Fibroblast of mammary gland (primary cell): ENCODE results near the gene ZNF366.

ENCODE experiments used
- DNase-seq: peaks from one replicate; pipeline ENCODE4 v3.0.0-alpha.2; 2010; ENCODE audit warnings: low read depth
- H3K4me3 ChIP-seq: 2 replicates; pipeline ENCODE4 v1.5.1; 2011; ENCODE audit warnings: low read depth, mild to moderate bottlenecking, low read length, moderate library complexity; ENCODE audit not compliant: control insufficient read depth
- TF ChIP-seq, protein P1 (sequence below): conservative IDR thresholded peaks from 2 replicates; pipeline ENCODE4 v1.5.1; 2011; ENCODE audit warnings: low read depth, low read length, inconsistent platforms; ENCODE audit not compliant: control insufficient read depth, insufficient read depth

The ZNF366 gene

DNA sequence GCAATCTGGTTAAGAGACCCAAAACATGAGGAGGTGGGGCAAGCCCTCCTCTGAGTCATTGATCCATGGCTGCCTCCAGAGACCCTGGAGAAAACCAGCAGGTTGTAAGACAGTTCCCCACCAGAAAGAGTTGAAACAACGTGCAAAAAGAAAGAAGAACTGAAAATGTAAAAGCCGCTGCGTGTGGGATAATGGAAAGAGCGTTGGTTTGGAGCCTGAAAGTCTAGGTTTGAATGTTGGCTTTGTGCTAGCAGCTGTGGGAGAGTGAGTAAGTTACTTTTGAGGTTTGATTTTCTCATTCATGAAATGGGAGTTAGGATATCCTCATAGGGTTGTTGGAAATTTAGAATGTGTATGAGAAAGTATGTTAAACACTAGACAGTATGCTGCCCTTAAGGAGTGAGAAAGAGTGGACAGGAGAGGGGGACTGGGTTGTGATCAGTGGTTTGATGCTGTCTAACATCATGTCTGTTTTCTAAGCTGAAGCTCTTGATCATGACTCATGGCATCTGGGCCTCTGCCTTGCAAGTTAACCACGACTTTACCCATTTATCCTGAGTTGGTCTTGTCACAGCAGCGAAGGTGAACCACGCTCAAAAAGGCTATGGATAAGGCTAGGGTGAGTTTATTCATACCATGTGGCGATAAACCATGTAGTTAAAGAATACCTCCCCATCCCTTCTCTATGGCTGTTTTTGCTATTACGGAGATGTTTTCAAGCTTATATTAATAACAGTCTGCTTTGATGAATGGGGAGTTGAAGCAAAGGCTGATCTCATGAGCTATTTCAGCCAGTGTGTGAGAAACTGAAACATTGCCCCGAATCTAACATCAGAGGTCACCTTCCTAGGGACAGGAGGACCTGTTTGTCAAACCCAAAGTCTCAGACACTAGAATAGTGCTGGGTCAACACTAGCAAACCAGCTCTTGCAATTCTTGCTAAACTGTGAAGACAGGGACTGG lies 41.3 kb downstream of the ZNF366 start:
- DNase-seq = peak; percentile 75
- no peak overlapping the region for H3K4me3 ChIP-seq
- TF ChIP-seq, protein P1, sequence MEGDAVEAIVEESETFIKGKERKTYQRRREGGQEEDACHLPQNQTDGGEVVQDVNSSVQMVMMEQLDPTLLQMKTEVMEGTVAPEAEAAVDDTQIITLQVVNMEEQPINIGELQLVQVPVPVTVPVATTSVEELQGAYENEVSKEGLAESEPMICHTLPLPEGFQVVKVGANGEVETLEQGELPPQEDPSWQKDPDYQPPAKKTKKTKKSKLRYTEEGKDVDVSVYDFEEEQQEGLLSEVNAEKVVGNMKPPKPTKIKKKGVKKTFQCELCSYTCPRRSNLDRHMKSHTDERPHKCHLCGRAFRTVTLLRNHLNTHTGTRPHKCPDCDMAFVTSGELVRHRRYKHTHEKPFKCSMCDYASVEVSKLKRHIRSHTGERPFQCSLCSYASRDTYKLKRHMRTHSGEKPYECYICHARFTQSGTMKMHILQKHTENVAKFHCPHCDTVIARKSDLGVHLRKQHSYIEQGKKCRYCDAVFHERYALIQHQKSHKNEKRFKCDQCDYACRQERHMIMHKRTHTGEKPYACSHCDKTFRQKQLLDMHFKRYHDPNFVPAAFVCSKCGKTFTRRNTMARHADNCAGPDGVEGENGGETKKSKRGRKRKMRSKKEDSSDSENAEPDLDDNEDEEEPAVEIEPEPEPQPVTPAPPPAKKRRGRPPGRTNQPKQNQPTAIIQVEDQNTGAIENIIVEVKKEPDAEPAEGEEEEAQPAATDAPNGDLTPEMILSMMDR = no peak

- H3K4me3 ChIP-seq = no peak overlapping the region
- TF ChIP-seq, protein P1 = no peak
- DNase-seq = no peak
These were observed 42.1 kb downstream of the ZNF366 start for GRCh38 chr5:72465066-72465465.

- DNase-seq = no peak
- TF ChIP-seq, protein P1 = no peak
- H3K4me3 ChIP-seq = no peak overlapping the region
These were observed 43.1 kb downstream of the ZNF366 start for GRCh38 chr5:72464071-72464470.

DNA sequence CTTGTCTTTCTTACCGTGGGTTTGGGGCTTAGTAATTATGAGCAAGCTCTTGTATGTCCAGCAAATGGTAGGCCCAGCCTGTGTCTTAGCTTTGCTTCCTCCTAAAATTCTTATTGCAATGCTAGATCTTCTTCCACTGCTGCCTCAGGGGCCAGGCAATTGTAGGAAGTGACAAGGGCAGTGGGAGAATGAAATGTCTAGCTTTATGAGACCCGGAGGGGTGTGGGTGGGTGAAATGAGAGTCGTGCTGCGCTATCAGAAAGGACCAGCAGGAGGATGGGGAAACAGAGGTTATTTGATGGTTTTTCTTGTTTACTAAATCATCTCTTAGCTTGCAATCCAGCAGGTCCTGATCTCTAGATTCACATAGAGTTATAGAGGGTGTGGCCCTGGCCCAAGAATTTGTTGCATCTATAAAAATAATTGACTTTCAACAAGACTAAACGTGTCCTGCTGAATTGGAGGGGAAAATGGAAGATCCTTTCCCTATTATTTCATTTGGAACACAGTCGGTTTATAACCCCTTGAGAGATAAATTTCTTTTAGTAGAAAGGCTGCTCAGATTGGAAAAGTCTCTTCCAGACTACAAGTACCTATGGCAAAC lies 43.7 kb downstream of the ZNF366 start:
- no peak overlapping the region for H3K4me3 ChIP-seq
- TF ChIP-seq, protein P1 = no peak
- no peak for DNase-seq

GRCh38 chr5:72460413-72460812 lies 46.8 kb downstream of the ZNF366 start:
- H3K4me3 ChIP-seq = no peak overlapping the region
- TF ChIP-seq, protein P1 = no peak
- no peak for DNase-seq

- no peak for DNase-seq
- TF ChIP-seq, protein P1 = no peak
- no peak overlapping the region for H3K4me3 ChIP-seq
These were observed 47.3 kb downstream of the ZNF366 start for GRCh38 chr5:72459913-72460312.
